Measurements from ENCODE around the gene DCTPP1. TPM values are rescaled to one million over a fixed set of nuclear protein-coding genes. Genes with fewer than 3 reads are reported as not detected.
A peak's percentile ranks its signal among the peaks of the same experiment; 100 is the strongest.

DCTPP1 gene
- total and polyA plus RNA-seq, 2 of the 13 experiments (the other 11 are each of a cell fraction or from before 2014, with no cell fraction given): 54.8 to 74.4 TPM

DNA sequence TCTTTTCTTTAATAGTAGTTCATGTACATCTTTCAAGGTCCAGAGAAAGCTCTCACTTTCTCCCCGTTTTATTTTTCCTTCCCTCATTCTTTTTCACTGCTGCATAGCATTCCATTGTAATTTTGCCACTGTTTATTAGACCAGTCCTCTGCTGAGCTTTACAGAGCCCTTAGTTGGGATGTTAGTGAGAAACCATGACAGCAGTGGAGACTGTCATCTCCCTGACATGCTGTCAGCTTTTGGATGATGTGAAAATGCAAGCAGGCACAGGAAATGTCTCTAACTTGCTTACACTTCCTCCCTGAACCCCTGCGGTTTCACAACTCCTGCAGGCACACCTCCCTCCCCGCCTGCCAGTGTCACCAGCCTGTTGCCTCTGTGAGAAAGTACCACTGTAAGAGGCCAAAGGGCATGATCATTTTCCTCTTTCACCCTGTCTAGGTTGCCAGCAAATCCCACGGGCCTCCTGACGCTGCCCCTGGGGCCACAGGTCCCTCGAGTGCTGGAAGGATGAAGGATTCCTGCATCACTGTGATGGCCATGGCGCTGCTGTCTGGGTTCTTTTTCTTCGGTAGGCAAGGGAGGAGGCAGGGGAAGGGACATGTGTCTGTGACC lies 42.6 kb upstream of the DCTPP1 start, which contains the start of gene ITGAL (continued):
- peak; percentile 13; the same call in 1 of the 2 replicates for TF ChIP-seq ZFX (CRISPR knock-in tag; IDR thresholded peaks at IDR 0.05; ENCODE audit: low read depth)
- no peak for TF ChIP-seq ZNF850 (CRISPR knock-in tag; conservative IDR thresholded peaks at IDR 0.05)
- TF ChIP-seq, protein P1, sequence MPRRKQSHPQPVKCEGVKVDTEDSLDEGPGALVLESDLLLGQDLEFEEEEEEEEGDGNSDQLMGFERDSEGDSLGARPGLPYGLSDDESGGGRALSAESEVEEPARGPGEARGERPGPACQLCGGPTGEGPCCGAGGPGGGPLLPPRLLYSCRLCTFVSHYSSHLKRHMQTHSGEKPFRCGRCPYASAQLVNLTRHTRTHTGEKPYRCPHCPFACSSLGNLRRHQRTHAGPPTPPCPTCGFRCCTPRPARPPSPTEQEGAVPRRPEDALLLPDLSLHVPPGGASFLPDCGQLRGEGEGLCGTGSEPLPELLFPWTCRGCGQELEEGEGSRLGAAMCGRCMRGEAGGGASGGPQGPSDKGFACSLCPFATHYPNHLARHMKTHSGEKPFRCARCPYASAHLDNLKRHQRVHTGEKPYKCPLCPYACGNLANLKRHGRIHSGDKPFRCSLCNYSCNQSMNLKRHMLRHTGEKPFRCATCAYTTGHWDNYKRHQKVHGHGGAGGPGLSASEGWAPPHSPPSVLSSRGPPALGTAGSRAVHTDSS (CRISPR knock-in tag; conservative IDR thresholded peaks at IDR 0.05): no peak
- no peak for TF ChIP-seq HNRNPLL (IDR thresholded peaks at IDR 0.05; ENCODE audit: low read depth, low read length, poor library complexity, severe bottlenecking)
- 0 out of 2 replicates have a peak, but pooled peaks have one; percentile 18 for TF ChIP-seq HNF4G (IDR thresholded peaks at IDR 0.05; ENCODE audit: borderline replicate concordance, low read depth, low read length)
- no peak for TF ChIP-seq HNF4G (CRISPR knock-in tag; IDR thresholded peaks at IDR 0.05; ENCODE audit: borderline replicate concordance, low read depth)
- TF ChIP-seq CEBPG (CRISPR knock-in tag; IDR thresholded peaks at IDR 0.05): peak; percentile 81
- no peak for TF ChIP-seq ARNTL (CRISPR knock-in tag; IDR thresholded peaks at IDR 0.05)
- no peak for TF ChIP-seq ZNF329 (CRISPR knock-in tag; IDR thresholded peaks at IDR 0.05; ENCODE audit: low read depth)
- TF ChIP-seq ZNF34 (CRISPR knock-in tag; IDR thresholded peaks at IDR 0.05; ENCODE audit: borderline replicate concordance): no peak
- no peak for TF ChIP-seq ELF1 (CRISPR knock-in tag; IDR thresholded peaks at IDR 0.05)
- no peak for TF ChIP-seq FLYWCH1 (CRISPR knock-in tag; IDR thresholded peaks at IDR 0.05)
- no peak for TF ChIP-seq ZNF749 (CRISPR knock-in tag; IDR thresholded peaks at IDR 0.05; ENCODE audit: borderline replicate concordance)
- TF ChIP-seq, protein P2, sequence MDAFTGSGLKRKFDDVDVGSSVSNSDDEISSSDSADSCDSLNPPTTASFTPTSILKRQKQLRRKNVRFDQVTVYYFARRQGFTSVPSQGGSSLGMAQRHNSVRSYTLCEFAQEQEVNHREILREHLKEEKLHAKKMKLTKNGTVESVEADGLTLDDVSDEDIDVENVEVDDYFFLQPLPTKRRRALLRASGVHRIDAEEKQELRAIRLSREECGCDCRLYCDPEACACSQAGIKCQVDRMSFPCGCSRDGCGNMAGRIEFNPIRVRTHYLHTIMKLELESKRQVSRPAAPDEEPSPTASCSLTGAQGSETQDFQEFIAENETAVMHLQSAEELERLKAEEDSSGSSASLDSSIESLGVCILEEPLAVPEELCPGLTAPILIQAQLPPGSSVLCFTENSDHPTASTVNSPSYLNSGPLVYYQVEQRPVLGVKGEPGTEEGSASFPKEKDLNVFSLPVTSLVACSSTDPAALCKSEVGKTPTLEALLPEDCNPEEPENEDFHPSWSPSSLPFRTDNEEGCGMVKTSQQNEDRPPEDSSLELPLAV (CRISPR knock-in tag; conservative IDR thresholded peaks at IDR 0.05; ENCODE audit: low read depth): no peak
- no peak for TF ChIP-seq PAX8 (CRISPR knock-in tag; IDR thresholded peaks at IDR 0.05; ENCODE audit: borderline replicate concordance)
- TF ChIP-seq ZNF768 (CRISPR knock-in tag; IDR thresholded peaks at IDR 0.05): no peak
- no peak for TF ChIP-seq RARA (CRISPR knock-in tag; IDR thresholded peaks at IDR 0.05)
- TF ChIP-seq RXRA (CRISPR knock-in tag; IDR thresholded peaks at IDR 0.05): peak; percentile 46; the same call in 1 of the 2 replicates
- no peak for TF ChIP-seq MAF1 (CRISPR knock-in tag; IDR thresholded peaks at IDR 0.05; ENCODE audit: borderline replicate concordance)
- TF ChIP-seq ETV5 (CRISPR knock-in tag; IDR thresholded peaks at IDR 0.05; ENCODE audit: borderline replicate concordance): peak; percentile 58; the same call in 1 of the 2 replicates
- TF ChIP-seq REL (CRISPR knock-in tag; conservative IDR thresholded peaks at IDR 0.05): no peak
- TF ChIP-seq ZNF557 (CRISPR knock-in tag; IDR thresholded peaks at IDR 0.05): no peak
- no peak for TF ChIP-seq MAZ (IDR thresholded peaks at IDR 0.05; ENCODE audit: borderline replicate concordance, low read depth, low read length)
- TF ChIP-seq MAZ (CRISPR knock-in tag; IDR thresholded peaks at IDR 0.05; ENCODE audit: low read depth): 0 out of 2 replicates have a peak, but pooled peaks have one; percentile 54
- no peak for TF ChIP-seq ZNF644 (CRISPR knock-in tag; IDR thresholded peaks at IDR 0.05; ENCODE audit: low read depth)
- no peak for TF ChIP-seq FOXK1 (CRISPR knock-in tag; IDR thresholded peaks at IDR 0.05; ENCODE audit: borderline replicate concordance, low read depth)
- no peak for TF ChIP-seq RBM39 (IDR thresholded peaks at IDR 0.05; ENCODE audit: low read depth, low read length, poor library complexity, severe bottlenecking)
- TF ChIP-seq, protein P3, sequence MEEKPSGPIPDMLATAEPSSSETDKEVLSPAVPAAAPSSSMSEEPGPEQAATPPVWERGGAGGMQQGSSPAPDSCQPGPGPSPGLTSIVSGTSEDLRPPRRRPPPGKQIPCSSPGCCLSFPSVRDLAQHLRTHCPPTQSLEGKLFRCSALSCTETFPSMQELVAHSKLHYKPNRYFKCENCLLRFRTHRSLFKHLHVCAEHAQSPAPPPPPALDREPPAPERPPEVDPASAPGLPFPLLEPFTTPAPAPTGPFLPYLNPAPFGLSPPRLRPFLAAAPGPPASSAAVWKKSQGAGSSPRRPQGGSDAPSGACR (CRISPR knock-in tag; IDR thresholded peaks at IDR 0.05): no peak
- TF ChIP-seq ZNF747 (CRISPR knock-in tag; IDR thresholded peaks at IDR 0.05; ENCODE audit: borderline replicate concordance): no peak

All from HepG2 (cell line).